Measurements from ENCODE around the gene ZNF605.
"Not testable (repeated sequence)": the region's sequence is repeated elsewhere in the genome, so short reads cannot be mapped to it uniquely, and the experiment has no call there.

ZNF605 gene

GRCh38 chr12:132956011-132956788 lies at the start of gene ZNF605:
Gene ZNF605, minus strand, starts transcription at chr12:132956306. Its CDS starts 10,671 bp downstream, at chr12:132945635.
- peak; percentile 33 for DNase-seq (ENCODE audit: low spot score)

GRCh38 chr12:132998741-132999140 lies 42.6 kb upstream of the ZNF605 start:
- DNase-seq (ENCODE audit: low spot score): no peak

- no peak for DNase-seq (ENCODE audit: low spot score)
Observed at GRCh38 chr12:132986885-132987225, 30.7 kb upstream of the ZNF605 start.

GRCh38 chr12:132986001-132986884 lies 30.1 kb upstream of the ZNF605 start, which contains the start of gene ZNF26:
Gene ZNF26, plus strand, starts transcription at chr12:132986367. Its CDS starts 474 bp downstream, at chr12:132986841.
- DNase-seq (ENCODE audit: low spot score): peak; percentile 80

- DNase-seq (ENCODE audit: low spot score): not testable (repeated sequence)
Observed at GRCh38 chr12:132976870-132977269, 20.8 kb upstream of the ZNF605 start.

GRCh38 chr12:132972374-132972773 lies 16.3 kb upstream of the ZNF605 start:
- DNase-seq (ENCODE audit: low spot score): no peak

GRCh38 chr12:132967736-132968135 lies 11.6 kb upstream of the ZNF605 start:
- DNase-seq (ENCODE audit: low spot score): no peak

GRCh38 chr12:132966676-132967415 lies 10.7 kb upstream of the ZNF605 start:
- DNase-seq (ENCODE audit: low spot score): no peak

- no peak for DNase-seq (ENCODE audit: low spot score)
Observed at GRCh38 chr12:132965796-132966195, 9.7 kb upstream of the ZNF605 start.

- not testable (repeated sequence) for DNase-seq (ENCODE audit: low spot score)
Observed at GRCh38 chr12:132963947-132964346, 7.8 kb upstream of the ZNF605 start.

- DNase-seq (ENCODE audit: low spot score): not testable (repeated sequence)
Observed at GRCh38 chr12:132961790-132962189, 5.7 kb upstream of the ZNF605 start.

- no peak for DNase-seq (ENCODE audit: low spot score)
Observed at GRCh38 chr12:132955094-132956010, 754 bp downstream of the ZNF605 start.

GRCh38 chr12:132954471-132955048 lies 1.5 kb downstream of the ZNF605 start:
- DNase-seq (ENCODE audit: low spot score): no peak

GRCh38 chr12:132953771-132954170 lies 2.3 kb downstream of the ZNF605 start:
- no peak for DNase-seq (ENCODE audit: low spot score)

- DNase-seq (ENCODE audit: low spot score): no peak
Observed at GRCh38 chr12:132953163-132953425, 3.0 kb downstream of the ZNF605 start.

GRCh38 chr12:132952371-132953162 lies 3.5 kb downstream of the ZNF605 start:
- DNase-seq (ENCODE audit: low spot score): no peak

- DNase-seq (ENCODE audit: low spot score): no peak
Observed at GRCh38 chr12:132951649-132952048, 4.5 kb downstream of the ZNF605 start.

GRCh38 chr12:132950844-132951535 lies 5.1 kb downstream of the ZNF605 start:
- DNase-seq (ENCODE audit: low spot score): no peak

Data from hematopoietic multipotent progenitor cell treated with erythropoietin and hydrocortisone succinate and interleukin-3 and kit ligand, for 15 days (in vitro differentiated cells).